Ovary (tissue), 3 donors: ENCODE results near the gene LOC128125822.

Experiments
- EP300 ChIP-seq: sonication (generic); formaldehyde crosslinking; IDR thresholded peaks from one replicate; pipeline ENCODE4 v1.6.1; 2017; ENCODE audit warnings: antibody characterized with exemption
- POLR2A ChIP-seq: fragments of 450-650 bp; IDR thresholded peaks from one replicate; pipeline ENCODE4 v1.6.1; 2017; ENCODE audit warnings: antibody characterized with exemption, mild to moderate bottlenecking, moderate library complexity
- TF ChIP-seq, protein P1 (sequence below), 3 donors: fragments of 450-650 bp in 2 of 3; fragments of 200-600 bp in 1 of 3; IDR thresholded peaks; one replicate each; pipeline versions ENCODE4 v1.5.1 to v1.8.0; 2016 to 2022; ENCODE audit warnings: antibody characterized with exemption in 3 of 3, mild to moderate bottlenecking in 1 of 3
- donor health status: DM: no; HTN: no; CAD: no.

- TF ChIP-seq, protein P1, sequence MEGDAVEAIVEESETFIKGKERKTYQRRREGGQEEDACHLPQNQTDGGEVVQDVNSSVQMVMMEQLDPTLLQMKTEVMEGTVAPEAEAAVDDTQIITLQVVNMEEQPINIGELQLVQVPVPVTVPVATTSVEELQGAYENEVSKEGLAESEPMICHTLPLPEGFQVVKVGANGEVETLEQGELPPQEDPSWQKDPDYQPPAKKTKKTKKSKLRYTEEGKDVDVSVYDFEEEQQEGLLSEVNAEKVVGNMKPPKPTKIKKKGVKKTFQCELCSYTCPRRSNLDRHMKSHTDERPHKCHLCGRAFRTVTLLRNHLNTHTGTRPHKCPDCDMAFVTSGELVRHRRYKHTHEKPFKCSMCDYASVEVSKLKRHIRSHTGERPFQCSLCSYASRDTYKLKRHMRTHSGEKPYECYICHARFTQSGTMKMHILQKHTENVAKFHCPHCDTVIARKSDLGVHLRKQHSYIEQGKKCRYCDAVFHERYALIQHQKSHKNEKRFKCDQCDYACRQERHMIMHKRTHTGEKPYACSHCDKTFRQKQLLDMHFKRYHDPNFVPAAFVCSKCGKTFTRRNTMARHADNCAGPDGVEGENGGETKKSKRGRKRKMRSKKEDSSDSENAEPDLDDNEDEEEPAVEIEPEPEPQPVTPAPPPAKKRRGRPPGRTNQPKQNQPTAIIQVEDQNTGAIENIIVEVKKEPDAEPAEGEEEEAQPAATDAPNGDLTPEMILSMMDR (IDR thresholded peaks at IDR 0.05) = no peak
- TF ChIP-seq POLR2A = no peak
- no peak for TF ChIP-seq EP300
These were observed 11.8 kb downstream of the LOC128125822 start for GRCh38 chr6:63584125-63584514.
